H1 (cell line): Measurements from ENCODE around the gene PEX26. TPM values are rescaled to one million over a fixed set of nuclear protein-coding genes. Genes with fewer than 3 reads are reported as not detected.

ENCODE experiments used
- CHD7 ChIP-seq: fragments of 300-600 bp; sonication (generic); IDR thresholded peaks from 2 replicates; pipeline ENCODE4 v1.7.1; 2012; ENCODE audit warnings: low read length, moderate library complexity, mild to moderate bottlenecking, inconsistent platforms; ENCODE audit not compliant: insufficient replicate concordance
- JUN ChIP-seq: IDR thresholded peaks from 2 replicates; pipeline ENCODE4 v1.6.1; 2011; ENCODE audit warnings: low read depth, mild to moderate bottlenecking, improper control_type of control experiment, low read length
- KDM5A ChIP-seq: fragments of 200-600 bp; IDR thresholded peaks from 2 replicates; pipeline ENCODE4 v1.7.1; 2012; ENCODE audit warnings: mild to moderate bottlenecking, low read length, inconsistent platforms, mixed read lengths
- SAP30 ChIP-seq: fragments of 300-600 bp; sonication (generic); IDR thresholded peaks from 2 replicates; pipeline ENCODE4 v1.7.1; 2012; ENCODE audit warnings: low read length, moderate library complexity, mild to moderate bottlenecking, inconsistent platforms; ENCODE audit not compliant: insufficient read depth, insufficient replicate concordance
- SIRT6 ChIP-seq: IDR thresholded peaks from one replicate; pipeline ENCODE4 v1.7.1; 2012; ENCODE audit warnings: low read length, inconsistent platforms
- polyA plus RNA-seq, 7 experiments: library from polyadenylated mRNA; depleted of rRNA in 3 of 7; stranded (reverse) in 5 of 7; unstranded in 2 of 7; fragments of >200 nt in 5 of 7; fragments of 200-250 nt in 2 of 7; gene quantifications; 1 replicate in 5 of 7; 2 replicates in 1 of 7; 4 replicates in 1 of 7; pipeline versions ENCODE4 v1.2.1 to v1.2.3, GENCODE V29; 2011 to 2013; ENCODE audit warnings: missing spikeins in 2 of 7, mixed read lengths in 2 of 7
- total RNA-seq: library from RNA; stranded (reverse); fragmentation: NEBNext Ultra II Directional; extraction: Animal tissue kit (Norgen Biotek cat#: 25700); gene quantifications from 2 replicates; pipeline ENCODE4 v1.2.1, GENCODE V29; 2021
- TF ChIP-seq, protein P1 (sequence below): IDR thresholded peaks from 2 replicates; pipeline ENCODE4 v1.6.1; 2011; ENCODE audit warnings: low read depth, mild to moderate bottlenecking, low read length; ENCODE audit not compliant: insufficient read depth
- TF ChIP-seq, protein P2 (sequence below): IDR thresholded peaks from 2 replicates; pipeline ENCODE4 v1.6.1; 2012; ENCODE audit warnings: inconsistent platforms

PEX26 gene
- total and polyA plus RNA-seq, 2 of the 8 experiments (the other 6 are each of a cell fraction or from before 2014, with no cell fraction given), result 33.1 to 49.0 TPM

DNA sequence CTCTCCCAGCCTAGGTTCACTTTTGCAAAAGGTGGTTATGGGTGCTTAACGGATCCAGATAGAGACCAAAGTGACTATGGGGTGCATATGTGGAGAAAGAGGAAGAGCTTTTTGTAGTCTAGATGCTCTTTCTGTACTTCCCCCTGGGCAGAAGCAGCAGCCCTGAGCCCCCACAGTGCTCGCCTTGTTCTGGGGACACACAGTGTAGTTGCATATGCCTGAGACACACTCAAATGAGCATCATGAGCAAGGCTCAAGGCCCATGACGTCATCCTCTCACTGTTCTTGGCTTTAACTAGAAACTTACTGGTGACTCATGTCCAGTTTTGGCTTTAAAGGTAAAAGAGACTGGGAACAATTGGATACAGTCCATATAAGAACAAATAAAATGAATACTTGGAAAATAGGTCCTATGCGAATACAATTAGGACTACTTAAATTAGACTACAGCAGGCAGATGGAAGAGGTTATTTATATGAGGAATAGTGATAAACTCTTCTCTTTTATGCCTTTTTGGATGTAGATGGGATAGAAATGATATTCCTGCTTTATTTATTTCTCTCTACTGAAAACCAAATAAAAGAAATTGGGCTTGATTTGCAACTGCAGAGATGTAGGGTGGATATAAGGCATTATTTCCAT, 20.1 kb upstream of the PEX26 start (continued):
- TF ChIP-seq CHD7 (no peak), SIRT6 (no peak), KDM5A (no peak), SAP30 (no peak), JUN (no peak)
- TF ChIP-seq, protein P1, sequence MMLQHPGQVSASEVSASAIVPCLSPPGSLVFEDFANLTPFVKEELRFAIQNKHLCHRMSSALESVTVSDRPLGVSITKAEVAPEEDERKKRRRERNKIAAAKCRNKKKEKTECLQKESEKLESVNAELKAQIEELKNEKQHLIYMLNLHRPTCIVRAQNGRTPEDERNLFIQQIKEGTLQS, result no peak
- TF ChIP-seq, protein P2, sequence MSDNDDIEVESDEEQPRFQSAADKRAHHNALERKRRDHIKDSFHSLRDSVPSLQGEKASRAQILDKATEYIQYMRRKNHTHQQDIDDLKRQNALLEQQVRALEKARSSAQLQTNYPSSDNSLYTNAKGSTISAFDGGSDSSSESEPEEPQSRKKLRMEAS, result no peak
